GM12801 (cell line): ENCODE measurements around the gene ADGRD1.

Source experiments
- CTCF ChIP-seq: IDR thresholded peaks from one replicate; pipeline ENCODE4 v1.5.1; 2011; ENCODE audit warnings: control low read depth; ENCODE audit not compliant: insufficient read length; ENCODE audit errors: extremely low read depth

ADGRD1 gene

GRCh38 chr12:131189781-131190180, 236.1 kb downstream of the ADGRD1 start:
- no peak for TF ChIP-seq CTCF

- no peak for TF ChIP-seq CTCF
Measured at GRCh38 chr12:131190965-131191364, 237.3 kb downstream of the ADGRD1 start.
